GM12878 (cell line): ENCODE data around the gene DENND4C.

Experiments used
- CREB1 ChIP-seq: IDR thresholded peaks from 2 replicates; pipeline ENCODE4 v1.6.1; 2012; ENCODE audit warnings: low read depth, mild to moderate bottlenecking, inconsistent platforms
- KDM1A ChIP-seq: fragments of 200-600 bp; sonication (generic); IDR thresholded peaks from 2 replicates; pipeline ENCODE4 v1.6.1; 2016; ENCODE audit warnings: borderline replicate concordance
- POLR2AphosphoS5 ChIP-seq: IDR thresholded peaks from 2 replicates; pipeline ENCODE4 v1.6.1; 2011; ENCODE audit warnings: mild to moderate bottlenecking, low read length, inconsistent platforms
- ZNF207 ChIP-seq: fragments of 450-650 bp; IDR thresholded peaks from 2 replicates; pipeline ENCODE4 v1.6.1; 2014; ENCODE audit warnings: antibody characterized with exemption, mild to moderate bottlenecking, borderline replicate concordance
- TF ChIP-seq, protein P1 (sequence below): IDR thresholded peaks from 2 replicates; pipeline ENCODE4 v1.6.1; 2011; ENCODE audit warnings: low read depth, low read length, improper control_type of control experiment, borderline replicate concordance
- TF ChIP-seq, protein P2 (sequence below): IDR thresholded peaks from 2 replicates; pipeline ENCODE4 v1.6.1; 2012; ENCODE audit warnings: mild to moderate bottlenecking, low read depth, low read length
- TF ChIP-seq, protein P3 (sequence below): fragments of 450-650 bp; IDR thresholded peaks from 2 replicates; pipeline ENCODE4 v1.6.1; 2016; ENCODE audit warnings: mild to moderate bottlenecking
- TF ChIP-seq, protein P4 (sequence below): fragments of 150-350 bp; IDR thresholded peaks from 2 replicates; pipeline ENCODE4 v1.6.1; 2014; ENCODE audit warnings: mild to moderate bottlenecking, low read depth, low read length
- TF ChIP-seq, protein P5 (sequence below), 3 experiments: IDR thresholded peaks in 2 of 3; conservative IDR thresholded peaks in 1 of 3; 2 replicates each; pipeline ENCODE4 v1.5.1; 2011; ENCODE audit warnings: low read depth in 3 of 3, low read length in 3 of 3, mild to moderate bottlenecking in 3 of 3, control low read depth in 2 of 3, moderate library complexity in 2 of 3, inconsistent platforms in 1 of 3, mixed read lengths in 1 of 3; ENCODE audit not compliant: control insufficient read depth in 2 of 3, insufficient read depth in 1 of 3; ENCODE audit errors: extremely low read depth in 1 of 3

DNA sequence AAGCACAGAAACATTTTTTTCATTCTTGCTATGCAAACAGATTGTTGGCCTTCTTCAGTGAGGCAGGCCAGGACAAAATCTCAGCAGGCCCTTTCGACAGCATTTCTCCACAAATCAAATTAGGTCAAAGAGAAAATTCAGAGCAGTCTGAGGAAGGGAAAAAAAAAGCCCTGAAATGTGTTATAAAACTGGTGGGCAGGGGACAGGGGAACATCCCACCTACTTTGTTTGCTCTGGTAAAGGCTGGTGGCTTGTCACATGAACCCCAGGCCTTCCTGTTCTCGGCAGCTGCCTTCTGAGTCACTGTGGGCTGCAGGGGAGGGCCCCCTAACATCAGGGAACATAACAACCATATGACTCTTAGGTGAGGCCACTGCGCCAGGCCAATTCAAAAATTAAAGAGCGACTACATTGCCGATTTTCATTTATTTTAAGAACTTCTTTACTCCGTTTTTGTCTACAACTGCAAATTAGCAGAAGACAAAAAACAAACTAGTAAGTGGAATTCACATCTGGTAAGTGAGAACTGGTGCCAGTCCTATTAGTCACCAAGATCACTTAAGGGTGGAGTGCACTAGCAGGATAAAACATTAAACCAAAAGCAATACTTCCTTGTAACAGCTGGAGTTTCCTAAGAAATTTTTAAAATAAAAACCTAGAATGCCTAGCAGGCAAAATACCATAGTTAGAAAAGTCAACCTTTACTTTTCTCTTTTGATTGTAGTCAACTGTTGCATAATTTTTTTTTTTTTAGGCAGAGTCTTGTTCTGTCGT lies 46.2 kb upstream of the DENND4C start:
- TF ChIP-seq, protein P1, sequence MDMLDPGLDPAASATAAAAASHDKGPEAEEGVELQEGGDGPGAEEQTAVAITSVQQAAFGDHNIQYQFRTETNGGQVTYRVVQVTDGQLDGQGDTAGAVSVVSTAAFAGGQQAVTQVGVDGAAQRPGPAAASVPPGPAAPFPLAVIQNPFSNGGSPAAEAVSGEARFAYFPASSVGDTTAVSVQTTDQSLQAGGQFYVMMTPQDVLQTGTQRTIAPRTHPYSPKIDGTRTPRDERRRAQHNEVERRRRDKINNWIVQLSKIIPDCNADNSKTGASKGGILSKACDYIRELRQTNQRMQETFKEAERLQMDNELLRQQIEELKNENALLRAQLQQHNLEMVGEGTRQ, result peak; percentile 13; the same call in 1 of the 2 replicates
- TF ChIP-seq, protein P2, sequence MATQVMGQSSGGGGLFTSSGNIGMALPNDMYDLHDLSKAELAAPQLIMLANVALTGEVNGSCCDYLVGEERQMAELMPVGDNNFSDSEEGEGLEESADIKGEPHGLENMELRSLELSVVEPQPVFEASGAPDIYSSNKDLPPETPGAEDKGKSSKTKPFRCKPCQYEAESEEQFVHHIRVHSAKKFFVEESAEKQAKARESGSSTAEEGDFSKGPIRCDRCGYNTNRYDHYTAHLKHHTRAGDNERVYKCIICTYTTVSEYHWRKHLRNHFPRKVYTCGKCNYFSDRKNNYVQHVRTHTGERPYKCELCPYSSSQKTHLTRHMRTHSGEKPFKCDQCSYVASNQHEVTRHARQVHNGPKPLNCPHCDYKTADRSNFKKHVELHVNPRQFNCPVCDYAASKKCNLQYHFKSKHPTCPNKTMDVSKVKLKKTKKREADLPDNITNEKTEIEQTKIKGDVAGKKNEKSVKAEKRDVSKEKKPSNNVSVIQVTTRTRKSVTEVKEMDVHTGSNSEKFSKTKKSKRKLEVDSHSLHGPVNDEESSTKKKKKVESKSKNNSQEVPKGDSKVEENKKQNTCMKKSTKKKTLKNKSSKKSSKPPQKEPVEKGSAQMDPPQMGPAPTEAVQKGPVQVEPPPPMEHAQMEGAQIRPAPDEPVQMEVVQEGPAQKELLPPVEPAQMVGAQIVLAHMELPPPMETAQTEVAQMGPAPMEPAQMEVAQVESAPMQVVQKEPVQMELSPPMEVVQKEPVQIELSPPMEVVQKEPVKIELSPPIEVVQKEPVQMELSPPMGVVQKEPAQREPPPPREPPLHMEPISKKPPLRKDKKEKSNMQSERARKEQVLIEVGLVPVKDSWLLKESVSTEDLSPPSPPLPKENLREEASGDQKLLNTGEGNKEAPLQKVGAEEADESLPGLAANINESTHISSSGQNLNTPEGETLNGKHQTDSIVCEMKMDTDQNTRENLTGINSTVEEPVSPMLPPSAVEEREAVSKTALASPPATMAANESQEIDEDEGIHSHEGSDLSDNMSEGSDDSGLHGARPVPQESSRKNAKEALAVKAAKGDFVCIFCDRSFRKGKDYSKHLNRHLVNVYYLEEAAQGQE, result no peak
- TF ChIP-seq ZNF207 (no peak), CREB1 (no peak), POLR2AphosphoS5 (no peak), KDM1A (no peak)
- TF ChIP-seq, protein P3, sequence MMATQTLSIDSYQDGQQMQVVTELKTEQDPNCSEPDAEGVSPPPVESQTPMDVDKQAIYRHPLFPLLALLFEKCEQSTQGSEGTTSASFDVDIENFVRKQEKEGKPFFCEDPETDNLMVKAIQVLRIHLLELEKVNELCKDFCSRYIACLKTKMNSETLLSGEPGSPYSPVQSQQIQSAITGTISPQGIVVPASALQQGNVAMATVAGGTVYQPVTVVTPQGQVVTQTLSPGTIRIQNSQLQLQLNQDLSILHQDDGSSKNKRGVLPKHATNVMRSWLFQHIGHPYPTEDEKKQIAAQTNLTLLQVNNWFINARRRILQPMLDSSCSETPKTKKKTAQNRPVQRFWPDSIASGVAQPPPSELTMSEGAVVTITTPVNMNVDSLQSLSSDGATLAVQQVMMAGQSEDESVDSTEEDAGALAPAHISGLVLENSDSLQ, result no peak
- TF ChIP-seq, protein P4, sequence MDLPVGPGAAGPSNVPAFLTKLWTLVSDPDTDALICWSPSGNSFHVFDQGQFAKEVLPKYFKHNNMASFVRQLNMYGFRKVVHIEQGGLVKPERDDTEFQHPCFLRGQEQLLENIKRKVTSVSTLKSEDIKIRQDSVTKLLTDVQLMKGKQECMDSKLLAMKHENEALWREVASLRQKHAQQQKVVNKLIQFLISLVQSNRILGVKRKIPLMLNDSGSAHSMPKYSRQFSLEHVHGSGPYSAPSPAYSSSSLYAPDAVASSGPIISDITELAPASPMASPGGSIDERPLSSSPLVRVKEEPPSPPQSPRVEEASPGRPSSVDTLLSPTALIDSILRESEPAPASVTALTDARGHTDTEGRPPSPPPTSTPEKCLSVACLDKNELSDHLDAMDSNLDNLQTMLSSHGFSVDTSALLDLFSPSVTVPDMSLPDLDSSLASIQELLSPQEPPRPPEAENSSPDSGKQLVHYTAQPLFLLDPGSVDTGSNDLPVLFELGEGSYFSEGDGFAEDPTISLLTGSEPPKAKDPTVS, result no peak
- TF ChIP-seq, protein P5, sequence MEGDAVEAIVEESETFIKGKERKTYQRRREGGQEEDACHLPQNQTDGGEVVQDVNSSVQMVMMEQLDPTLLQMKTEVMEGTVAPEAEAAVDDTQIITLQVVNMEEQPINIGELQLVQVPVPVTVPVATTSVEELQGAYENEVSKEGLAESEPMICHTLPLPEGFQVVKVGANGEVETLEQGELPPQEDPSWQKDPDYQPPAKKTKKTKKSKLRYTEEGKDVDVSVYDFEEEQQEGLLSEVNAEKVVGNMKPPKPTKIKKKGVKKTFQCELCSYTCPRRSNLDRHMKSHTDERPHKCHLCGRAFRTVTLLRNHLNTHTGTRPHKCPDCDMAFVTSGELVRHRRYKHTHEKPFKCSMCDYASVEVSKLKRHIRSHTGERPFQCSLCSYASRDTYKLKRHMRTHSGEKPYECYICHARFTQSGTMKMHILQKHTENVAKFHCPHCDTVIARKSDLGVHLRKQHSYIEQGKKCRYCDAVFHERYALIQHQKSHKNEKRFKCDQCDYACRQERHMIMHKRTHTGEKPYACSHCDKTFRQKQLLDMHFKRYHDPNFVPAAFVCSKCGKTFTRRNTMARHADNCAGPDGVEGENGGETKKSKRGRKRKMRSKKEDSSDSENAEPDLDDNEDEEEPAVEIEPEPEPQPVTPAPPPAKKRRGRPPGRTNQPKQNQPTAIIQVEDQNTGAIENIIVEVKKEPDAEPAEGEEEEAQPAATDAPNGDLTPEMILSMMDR (IDR thresholded peaks at IDR 0.05 in 2 of 3, conservative IDR thresholded peaks at IDR 0.05 in 1 of 3; ENCODE audit: control insufficient read depth in 2 of 3, extremely low read depth in 1 of 3, insufficient read depth in 1 of 3, low read depth in 3 of 3, low read length in 3 of 3), result 0 out of 6 replicates have a peak, but pooled peaks of 1 of the 3 experiments have one; percentile 0
